WERI-Rb-1 (cell line): ENCODE data around the gene AMIGO1.

Experiments used
- DNase-seq: peaks from one replicate; pipeline ENCODE4 v3.0.0-alpha.2; 2020
- H3K27ac ChIP-seq: fragments of 250-450 bp; sonication (Bioruptor Pico); 2 replicates; pipeline ENCODE4 v1.5.1; 2020; ENCODE audit warnings: mild to moderate bottlenecking, moderate library complexity
- H3K27me3 ChIP-seq: fragments of 250-450 bp; sonication (Bioruptor Pico); 2 replicates; pipeline ENCODE4 v1.5.1; 2021; ENCODE audit warnings: mild to moderate bottlenecking, low read depth, moderate library complexity; ENCODE audit not compliant: insufficient read depth, severe bottlenecking
- H3K36me3 ChIP-seq: fragments of 250-450 bp; sonication (Bioruptor Pico); 2 replicates; pipeline ENCODE4 v1.5.1; 2020; ENCODE audit warnings: mild to moderate bottlenecking, moderate library complexity
- H3K4me3 ChIP-seq: 2 replicates; pipeline ENCODE4 v1.5.1; 2011; ENCODE audit warnings: low read depth, mild to moderate bottlenecking, control low read depth, low read length
- H3K9me3 ChIP-seq: fragments of 250-450 bp; sonication (Bioruptor Pico); 2 replicates; pipeline ENCODE4 v1.5.1; 2021; ENCODE audit warnings: mild to moderate bottlenecking, moderate library complexity; ENCODE audit not compliant: severe bottlenecking
- CTCF ChIP-seq: IDR thresholded peaks from 2 replicates; pipeline ENCODE4 v1.5.1; 2011; ENCODE audit warnings: low read depth, mild to moderate bottlenecking, control low read depth, inconsistent platforms, low read length

Gene AMIGO1

DNA sequence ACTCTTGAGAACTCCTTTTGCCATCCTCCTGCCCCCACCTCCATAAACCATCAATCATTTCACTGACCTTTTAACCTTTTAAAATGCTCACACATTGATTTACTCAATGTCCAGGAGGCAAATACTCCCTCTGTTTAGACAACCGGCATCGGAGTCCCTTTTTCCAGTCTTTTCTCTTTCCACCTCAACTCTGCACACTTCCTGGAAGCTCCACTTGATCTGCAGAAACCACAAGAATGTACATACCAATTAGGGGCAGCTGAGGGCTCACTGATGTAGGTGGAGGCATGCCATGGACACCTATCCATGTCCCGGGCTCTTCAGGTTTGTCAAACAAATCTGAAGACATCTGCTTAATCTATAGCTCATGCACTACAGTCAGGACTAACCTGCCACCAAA is 5.3 kb upstream of the AMIGO1 start:
- H3K27me3 ChIP-seq, result no peaks in the 10 kb centered on the region
- no peaks in the 10 kb centered on the region for H3K36me3 ChIP-seq
- no peak for TF ChIP-seq CTCF
- H3K27ac ChIP-seq, result no peak overlapping the region
- no peak for DNase-seq
- H3K4me3 ChIP-seq, result no peak overlapping the region
- H3K9me3 ChIP-seq, result no peaks in the 10 kb centered on the region

GRCh38 chr1:109513110-109513710 is 3.7 kb upstream of the AMIGO1 start:
- no peak for TF ChIP-seq CTCF
- no peak for DNase-seq

DNA sequence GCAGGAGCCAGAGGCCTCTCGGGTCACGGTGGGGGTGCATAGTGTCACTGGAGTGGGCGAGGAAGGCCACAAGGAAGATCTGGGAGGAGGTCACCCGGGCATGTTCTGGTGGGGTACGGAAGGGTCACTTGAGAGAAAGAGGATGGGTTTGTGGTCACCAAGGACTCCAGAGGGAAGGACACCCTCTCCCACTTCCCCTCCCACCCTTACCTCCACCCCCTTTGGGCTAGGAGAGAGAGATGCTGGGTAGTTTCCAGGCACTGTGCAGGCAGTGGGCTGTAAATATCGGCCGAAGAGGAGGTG is 703 bp downstream of the AMIGO1 start:
- Histone ChIP-seq H3K27me3 (no peaks in the 10 kb centered on the region), H3K9me3 (no peaks in the 10 kb centered on the region), H3K36me3 (peaks cover 10% of the 10 kb centered on the region), H3K4me3 (peak overlapping the region; percentile 90), H3K27ac (no peak overlapping the region)
- TF ChIP-seq CTCF, result no peak
- DNase-seq, result no peak

More at GRCh38 chr1:109513110-109513710, 3.7 kb upstream of the AMIGO1 start:
- Histone ChIP-seq H3K4me3 (no peak overlapping the region), H3K27me3 (no peaks in the 10 kb centered on the region), H3K36me3 (peaks cover under 1% of the 10 kb centered on the region; the same call in 1 of the 2 replicates), H3K9me3 (no peaks in the 10 kb centered on the region), H3K27ac (no peak overlapping the region)

DNA sequence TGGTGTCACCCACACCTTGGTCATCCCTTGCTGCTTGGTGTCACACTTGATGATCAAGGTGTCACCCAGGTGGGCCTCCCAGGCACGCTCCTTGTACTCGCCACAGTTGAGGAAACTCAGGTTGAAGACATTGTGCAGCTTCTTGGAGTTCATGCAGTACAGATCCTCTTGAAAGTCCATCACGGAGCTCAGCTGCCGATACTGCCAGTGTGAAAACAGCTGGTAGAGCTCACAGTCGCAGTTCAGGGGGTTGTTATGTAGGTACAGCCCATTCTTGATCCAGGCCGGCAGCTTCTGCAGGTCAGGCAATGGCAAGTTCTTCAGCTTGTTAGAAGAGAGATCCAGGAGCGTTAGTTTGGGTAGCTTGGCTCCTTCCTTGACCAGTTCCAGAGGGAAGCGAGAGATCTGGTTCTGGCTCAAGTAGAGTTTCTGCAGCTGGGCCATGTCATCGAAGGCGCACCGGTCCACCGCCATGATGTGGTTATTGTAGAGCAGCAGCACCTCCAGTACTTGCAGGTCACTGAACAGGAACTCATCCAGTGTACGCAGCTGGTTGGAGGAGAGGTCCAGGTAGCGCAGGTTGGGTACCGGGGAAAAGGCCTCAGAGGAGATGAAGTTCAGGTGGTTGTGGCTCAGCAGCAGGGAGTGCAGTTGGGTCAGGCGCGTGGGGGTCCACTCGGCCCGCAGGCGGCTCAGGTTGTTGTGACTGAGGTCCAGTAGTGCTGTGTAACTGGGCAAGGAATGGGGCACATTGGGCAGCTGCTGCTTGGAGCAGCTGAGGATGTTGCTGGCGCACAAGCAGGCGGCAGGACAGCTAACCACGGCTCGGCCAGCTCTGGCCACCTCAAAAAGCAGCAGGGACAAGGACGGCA is 1.3 kb downstream of the AMIGO1 start:
- Histone ChIP-seq H3K4me3 (no peak overlapping the region), H3K36me3 (peaks cover 10% of the 10 kb centered on the region), H3K27me3 (no peaks in the 10 kb centered on the region)

GRCh38 chr1:109504974-109505373 is 4.6 kb downstream of the AMIGO1 start:
- no peak for TF ChIP-seq CTCF
- H3K27ac ChIP-seq, result no peak overlapping the region
- no peaks in the 10 kb centered on the region for H3K27me3 ChIP-seq
- no peak overlapping the region for H3K4me3 ChIP-seq
- no peaks in the 10 kb centered on the region for H3K9me3 ChIP-seq
- peaks cover 18% of the 10 kb centered on the region for H3K36me3 ChIP-seq
- no peak for DNase-seq

More for the DNA sequence above, 1.3 kb downstream of the AMIGO1 start:
- Histone ChIP-seq H3K9me3 (no peaks in the 10 kb centered on the region), H3K27ac (no peak overlapping the region)
- no peak for TF ChIP-seq CTCF
- no peak for DNase-seq
